Measurements from ENCODE around the gene DOCK4. TPM values are rescaled to one million over a fixed set of nuclear protein-coding genes. Genes with fewer than 3 reads are reported as not detected.
A peak's percentile ranks its signal among the peaks of the same experiment; 100 is the strongest.

The DOCK4 gene
- total RNA-seq, 1 donor from 2014 or later = 44.1 TPM

GRCh38 chr7:112103246-112103645 lies 103.0 kb downstream of the DOCK4 start:
- Mint-ChIP-seq H3K27me3 (ENCODE audit: unreplicated experiment) (no peaks in the 10 kb centered on the region), H3K4me1 (ENCODE audit: unreplicated experiment) (peaks cover 17% of the 10 kb centered on the region), H3K36me3 (ENCODE audit: unreplicated experiment) (peaks cover 2% of the 10 kb centered on the region), H3K4me3 (ENCODE audit: unreplicated experiment) (no peak overlapping the region), H3K27ac (ENCODE audit: unreplicated experiment) (peak overlapping the region; percentile 18), H3K9me3 (ENCODE audit: unreplicated experiment) (no peaks in the 10 kb centered on the region)
- DNase-seq (ENCODE audit: extremely low spot score, unreplicated experiment) = no peak
- TF ChIP-seq CTCF (IDR thresholded peaks at IDR 0.05) = no peak

- no peak for DNase-seq (ENCODE audit: extremely low spot score, unreplicated experiment)
- no peak for TF ChIP-seq CTCF (IDR thresholded peaks at IDR 0.05)
Observed at GRCh38 chr7:112101201-112101846, 104.9 kb downstream of the DOCK4 start.

GRCh38 chr7:112097524-112097923 lies 108.7 kb downstream of the DOCK4 start:
- Mint-ChIP-seq H3K36me3 (ENCODE audit: unreplicated experiment) (peaks cover 2% of the 10 kb centered on the region), H3K4me3 (ENCODE audit: unreplicated experiment) (no peak overlapping the region), H3K27me3 (ENCODE audit: unreplicated experiment) (no peaks in the 10 kb centered on the region), H3K9me3 (ENCODE audit: unreplicated experiment) (peaks cover 7% of the 10 kb centered on the region), H3K4me1 (ENCODE audit: unreplicated experiment) (peaks cover 1% of the 10 kb centered on the region), H3K27ac (ENCODE audit: unreplicated experiment) (no peak overlapping the region)
- no peak for TF ChIP-seq CTCF (IDR thresholded peaks at IDR 0.05)
- DNase-seq (ENCODE audit: extremely low spot score, unreplicated experiment) = no peak

More at GRCh38 chr7:112101201-112101846, 104.9 kb downstream of the DOCK4 start:
- H3K4me3 Mint-ChIP-seq (ENCODE audit: unreplicated experiment) = no peak overlapping the region
- H3K9me3 Mint-ChIP-seq (ENCODE audit: unreplicated experiment) = no peaks in the 10 kb centered on the region
- H3K4me1 Mint-ChIP-seq (ENCODE audit: unreplicated experiment) = peaks cover 8% of the 10 kb centered on the region
- H3K36me3 Mint-ChIP-seq (ENCODE audit: unreplicated experiment) = peaks cover 2% of the 10 kb centered on the region
- no peaks in the 10 kb centered on the region for H3K27me3 Mint-ChIP-seq (ENCODE audit: unreplicated experiment)
- H3K27ac Mint-ChIP-seq (ENCODE audit: unreplicated experiment) = no peak overlapping the region

- TF ChIP-seq CTCF (IDR thresholded peaks at IDR 0.05) = no peak
- DNase-seq (ENCODE audit: extremely low spot score, unreplicated experiment) = no peak
- Mint-ChIP-seq H3K36me3 (ENCODE audit: unreplicated experiment) (no peaks in the 10 kb centered on the region), H3K9me3 (ENCODE audit: unreplicated experiment) (peaks cover 7% of the 10 kb centered on the region), H3K4me1 (ENCODE audit: unreplicated experiment) (peaks cover 3% of the 10 kb centered on the region), H3K27me3 (ENCODE audit: unreplicated experiment) (no peaks in the 10 kb centered on the region), H3K27ac (ENCODE audit: unreplicated experiment) (no peak overlapping the region), H3K4me3 (ENCODE audit: unreplicated experiment) (no peak overlapping the region)
Observed at GRCh38 chr7:112093409-112093808, 112.8 kb downstream of the DOCK4 start.

GRCh38 chr7:112092709-112093395 lies 113.3 kb downstream of the DOCK4 start:
- no peak for TF ChIP-seq CTCF (IDR thresholded peaks at IDR 0.05)
- Mint-ChIP-seq H3K27me3 (ENCODE audit: unreplicated experiment) (no peaks in the 10 kb centered on the region), H3K4me1 (ENCODE audit: unreplicated experiment) (peaks cover 7% of the 10 kb centered on the region), H3K27ac (ENCODE audit: unreplicated experiment) (no peak overlapping the region), H3K4me3 (ENCODE audit: unreplicated experiment) (no peak overlapping the region), H3K36me3 (ENCODE audit: unreplicated experiment) (no peaks in the 10 kb centered on the region), H3K9me3 (ENCODE audit: unreplicated experiment) (peaks cover 7% of the 10 kb centered on the region)
- DNase-seq (ENCODE audit: extremely low spot score, unreplicated experiment) = no peak

Data from osteocyte (in vitro differentiated cells).